ENCODE measurements around the gene DYNLT4. TPM values are rescaled to one million over a fixed set of nuclear protein-coding genes. Genes with fewer than 3 reads are reported as not detected.

The DYNLT4 gene, protein sequence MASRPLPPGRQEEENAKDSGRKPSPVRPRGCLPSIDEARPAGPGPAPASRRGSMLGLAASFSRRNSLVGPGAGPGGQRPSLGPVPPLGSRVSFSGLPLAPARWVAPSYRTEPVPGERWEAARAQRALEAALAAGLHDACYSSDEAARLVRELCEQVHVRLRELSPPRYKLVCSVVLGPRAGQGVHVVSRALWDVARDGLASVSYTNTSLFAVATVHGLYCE
- not detected for total RNA-seq

DNA sequence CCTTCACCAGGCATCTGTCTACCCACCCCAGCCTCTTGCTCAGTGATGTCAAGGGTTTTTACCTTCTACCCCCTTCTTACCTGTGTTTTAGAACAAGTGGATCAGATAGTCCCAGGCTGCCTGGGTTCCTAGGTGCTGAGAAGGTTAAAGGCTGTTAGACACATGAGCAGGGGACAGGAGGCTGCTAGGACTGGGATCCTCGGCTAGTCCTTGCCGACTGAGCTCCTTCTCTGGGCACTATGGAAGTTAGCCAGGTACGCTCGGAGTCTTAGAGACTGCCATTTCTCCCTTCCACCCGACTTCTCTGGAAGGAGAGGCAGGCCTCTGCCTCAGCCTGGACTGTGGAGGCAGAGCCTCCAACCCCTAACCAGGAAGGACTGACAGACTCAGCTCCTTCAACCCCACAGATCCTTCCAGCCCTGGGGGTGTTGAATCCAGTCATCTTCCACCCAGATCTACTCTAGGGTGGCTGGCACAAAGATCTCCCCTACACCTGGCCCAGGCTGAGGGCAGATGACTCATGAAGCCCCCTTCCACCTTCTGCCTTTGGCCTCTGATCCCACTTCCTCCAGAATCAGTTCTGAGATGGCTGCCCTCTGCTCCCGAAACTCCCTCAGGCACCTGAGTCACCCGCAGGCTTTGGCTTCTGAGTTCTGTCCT, at the start of gene DYNLT4:
TSS of gene DYNLT4 (minus strand) at position 648 of the 660 bp plus-strand sequence. CDS start 683 bp downstream, outside the sequence.

DNA sequence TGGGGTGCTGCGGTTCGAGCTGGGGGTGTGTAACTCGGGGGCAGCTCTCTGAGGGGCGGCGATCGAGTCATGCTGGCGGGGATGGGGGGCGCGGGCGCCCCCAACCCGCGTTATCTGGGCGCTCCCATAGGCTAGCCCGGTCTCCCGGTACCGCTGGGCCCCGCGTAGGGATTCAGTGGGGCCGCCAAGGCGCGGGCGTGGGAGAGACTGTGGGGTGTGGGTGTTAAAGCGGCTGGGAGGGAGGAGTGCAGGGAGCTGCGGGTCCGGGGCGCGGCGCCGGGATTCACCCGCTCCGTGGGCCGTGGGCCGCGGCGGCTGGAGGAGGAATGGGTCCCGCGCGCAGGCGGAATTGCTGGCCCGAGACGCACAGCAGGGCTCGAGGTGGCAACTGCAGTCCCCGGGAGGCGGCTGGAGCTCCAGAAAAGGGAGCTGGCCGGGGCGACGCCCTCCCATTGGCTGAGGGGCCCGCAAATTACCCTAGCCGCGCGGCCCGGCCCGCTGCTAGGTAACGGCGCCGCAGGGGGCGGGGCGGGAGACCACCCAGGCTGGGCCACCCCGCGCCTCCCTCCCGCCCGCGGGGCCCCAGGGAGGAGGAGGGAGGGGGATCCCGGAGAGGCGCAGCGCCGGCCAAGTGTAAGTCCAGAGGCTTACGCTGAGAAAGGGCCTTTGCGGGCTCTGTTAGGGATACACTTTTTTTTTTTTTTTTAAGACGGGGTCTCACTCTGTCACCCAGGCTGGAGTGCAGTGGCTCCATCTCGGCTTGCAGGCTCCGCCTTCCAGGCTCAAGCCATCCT, 35.9 kb upstream of the DYNLT4 start, which contains the start of gene PTCH2:
TSS of gene PTCH2 (minus strand) at position 392 of the 794 bp plus-strand sequence. CDS start at position 71, 321 bp downstream.

DNA sequence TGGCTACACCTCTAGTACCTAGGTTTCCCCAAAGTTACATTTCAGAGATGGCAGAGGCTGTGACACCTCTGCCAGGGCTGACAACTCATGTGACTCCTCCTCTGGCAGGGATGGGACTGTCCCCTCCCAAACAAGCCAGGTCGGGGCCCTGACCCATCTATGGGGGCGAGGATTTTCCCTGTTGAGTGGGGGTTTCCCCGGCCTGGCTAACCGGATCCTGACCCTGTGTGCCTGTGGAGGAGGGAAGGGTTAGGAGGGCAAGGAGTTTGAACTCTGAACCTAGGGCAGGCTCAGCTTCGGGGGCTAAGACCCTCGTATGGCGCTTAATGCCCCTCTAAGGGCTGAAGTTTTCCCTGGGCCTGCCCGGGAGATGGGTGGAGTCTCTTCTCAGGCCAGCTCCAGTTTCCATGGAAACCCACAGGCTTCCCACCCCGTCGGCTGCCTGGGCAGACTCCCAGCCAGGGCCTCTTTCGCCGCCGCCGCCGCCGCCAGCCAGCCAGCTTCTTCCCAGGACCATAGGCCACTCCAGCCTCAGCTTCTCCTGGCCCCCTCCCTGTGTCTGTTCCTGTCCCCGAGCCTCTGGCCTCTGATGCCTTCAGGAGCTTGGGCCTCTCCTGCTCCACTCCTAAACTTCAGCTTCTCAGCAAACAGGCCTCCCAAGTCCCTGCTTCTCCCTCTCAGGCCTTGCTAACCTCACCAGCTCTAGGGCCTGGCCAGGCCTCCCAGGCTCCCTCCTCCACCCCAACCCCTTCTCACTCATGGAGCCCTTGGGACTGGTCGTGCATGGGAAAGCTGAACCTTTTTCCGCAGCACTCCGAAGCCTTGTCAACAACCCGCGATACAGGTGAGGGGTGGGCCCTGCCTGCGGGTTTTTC, 1.1 kb upstream of the DYNLT4 start, which contains the start of gene BTBD19:
TSS of gene BTBD19 (plus strand) at position 461 of the 875 bp plus-strand sequence. CDS start at position 759, 298 bp downstream.

DNA sequence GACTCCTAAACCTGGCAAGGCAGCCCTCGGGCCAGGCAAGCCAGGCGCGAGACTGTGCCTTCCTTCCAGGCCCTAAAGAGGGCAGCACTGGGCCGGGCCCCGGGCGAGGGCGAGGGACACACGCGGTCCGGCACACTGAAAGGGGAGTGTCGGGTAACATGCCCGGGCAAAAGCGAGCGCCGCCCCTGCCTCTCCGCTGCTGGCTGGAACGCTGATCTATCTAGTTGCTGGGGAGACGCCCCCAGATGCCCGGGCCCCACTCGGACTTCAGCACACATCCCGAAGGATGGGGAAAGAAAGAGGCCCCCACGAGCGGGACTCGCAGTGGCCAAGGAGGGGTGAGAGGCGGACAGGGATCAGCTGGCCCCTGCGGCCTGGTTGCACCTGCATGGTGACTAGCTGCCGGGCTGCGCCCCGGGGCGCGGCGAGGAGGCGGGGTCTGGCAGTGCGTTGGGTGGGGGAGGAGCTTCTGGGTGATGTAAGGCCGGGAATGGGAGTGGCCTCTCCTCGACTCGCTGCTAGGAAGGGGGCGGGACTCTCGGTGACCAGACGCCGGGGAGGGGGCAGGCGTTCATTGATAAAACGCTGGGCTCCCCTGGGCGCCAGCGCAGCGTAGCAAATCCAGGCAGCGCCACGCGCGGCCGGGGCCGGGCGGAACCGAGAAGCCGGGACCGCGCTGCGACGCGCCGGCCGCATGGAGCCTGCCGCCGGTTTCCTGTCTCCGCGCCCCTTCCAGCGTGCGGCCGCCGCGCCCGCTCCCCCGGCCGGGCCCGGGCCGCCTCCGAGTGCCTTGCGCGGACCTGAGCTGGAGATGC, 7.2 kb downstream of the DYNLT4 start, which contains the start of gene PLK3:
TSS of gene PLK3 (plus strand) at position 608 of the 815 bp plus-strand sequence. CDS start at position 695, 87 bp downstream.

DNA sequence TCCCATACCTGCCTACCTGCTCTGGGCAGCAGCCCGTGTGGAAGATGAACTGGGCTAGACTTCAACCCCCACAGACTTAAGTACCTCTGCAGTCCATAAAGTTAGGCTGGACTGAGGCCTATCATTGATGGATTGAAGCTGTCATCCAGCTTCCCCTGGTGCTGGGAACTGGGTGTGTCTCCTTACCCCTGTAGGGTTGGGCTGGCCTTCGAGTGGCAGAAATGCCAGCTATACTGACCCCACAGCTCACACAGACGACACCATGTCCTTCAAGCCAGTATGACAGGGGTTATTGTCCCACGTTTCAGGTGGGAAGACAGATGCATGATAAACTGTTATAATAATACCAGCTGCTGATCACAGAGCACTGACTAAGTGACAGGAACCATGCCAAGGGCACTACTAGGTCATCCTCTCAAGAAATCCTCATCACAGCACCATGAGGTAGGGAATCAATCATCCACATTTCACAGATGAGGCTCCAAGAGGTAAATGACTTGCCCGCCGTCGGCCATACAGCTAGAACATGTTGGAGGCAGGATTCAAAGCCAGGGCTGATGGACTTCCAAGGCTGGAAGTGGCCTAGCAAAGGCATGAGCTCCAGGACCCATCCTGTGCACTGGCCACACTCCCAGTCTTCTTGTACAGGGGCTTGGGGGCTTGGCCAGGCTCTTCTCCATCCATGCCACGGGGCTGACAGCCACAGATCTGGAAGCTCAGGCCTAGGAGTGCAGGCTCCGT, 18.9 kb downstream of the DYNLT4 start, which contains the start of gene BEST4:
TSS of gene BEST4 (minus strand) at position 51 of the 741 bp plus-strand sequence. CDS start 465 bp downstream, outside the sequence.

DNA sequence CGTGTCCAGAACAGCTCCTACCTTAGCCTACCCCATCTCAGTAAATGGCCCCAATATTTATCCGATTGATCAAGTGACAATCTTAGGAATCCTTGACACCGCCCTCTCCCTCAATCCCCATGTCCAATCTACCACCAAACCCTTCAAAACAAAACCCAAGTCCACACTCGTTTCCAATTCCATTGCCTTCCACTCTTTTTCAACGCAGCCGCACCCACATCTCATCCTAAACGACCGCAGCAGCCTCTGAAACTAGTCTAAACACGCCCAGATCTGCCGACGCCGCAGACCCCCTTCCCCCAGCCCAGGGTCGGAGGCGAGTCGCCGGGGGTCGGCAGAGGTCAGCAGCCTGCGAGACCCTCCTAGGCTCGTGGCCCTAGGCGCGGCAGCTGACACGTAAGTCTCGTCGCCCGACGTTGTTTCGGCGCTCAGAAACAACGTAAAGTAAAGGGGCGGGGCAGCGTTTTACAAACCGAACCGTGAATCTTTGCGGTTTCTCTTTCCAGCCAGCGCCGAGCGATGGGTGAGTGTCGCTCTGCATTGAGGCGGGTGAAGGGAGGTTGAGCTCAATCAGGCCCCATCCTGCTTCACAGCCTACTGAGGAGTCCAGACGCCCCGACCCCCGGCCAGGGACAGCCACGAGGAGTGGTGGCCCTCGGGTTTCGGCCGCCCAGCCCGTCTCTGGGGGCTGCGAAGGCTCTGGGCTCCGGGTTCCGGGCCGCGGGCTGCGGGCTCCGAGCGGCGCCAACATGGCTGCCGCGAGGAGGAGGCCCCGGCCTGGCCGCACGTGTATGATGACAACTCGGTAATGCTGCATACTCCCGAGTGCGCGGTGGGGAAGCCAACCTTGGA, 31.8 kb downstream of the DYNLT4 start, which contains the start of gene RPS8:
TSS of gene RPS8 (plus strand) at position 463 of the 852 bp plus-strand sequence. CDS start at position 520, 57 bp downstream.

Small RNA genes lying within 50 kb of the gene (small RNA-seq; reads per million reads assigned to genes)
- gene AL136380.1 (ENCODE audit: low replicate concordance) (not detected), gene SNORD38A (ENCODE audit: low replicate concordance) (71.3 reads per million, percentile 95 among the genes with 10 or more reads in this experiment), gene SNORD38B (ENCODE audit: low replicate concordance) (not detected), gene SNORD46 (ENCODE audit: low replicate concordance) (2,510 reads per million, percentile 99 among the genes with 10 or more reads in this experiment), gene SNORD55 (ENCODE audit: low replicate concordance) (not detected)

Other genes starting within 250 kb of the DYNLT4 start
- gene TMEM53, start 132.9 kb downstream of the DYNLT4 start, total RNA-seq: 6.3 TPM
- gene ARMH1, start 132.6 kb downstream of the DYNLT4 start, total RNA-seq: 10.6 TPM
- gene RNU5D-1, start 76.2 kb downstream of the DYNLT4 start, total RNA-seq: not detected
- gene KIF2C, start 67.5 kb downstream of the DYNLT4 start, total RNA-seq: 6.3 TPM
- 1,121 TPM for gene RPS8, start 31.8 kb downstream of the DYNLT4 start, total RNA-seq
- 0.94 TPM for gene BEST4, start 19.2 kb downstream of the DYNLT4 start, total RNA-seq
- 13.1 TPM for gene PLK3, start 7.0 kb downstream of the DYNLT4 start, total RNA-seq
- gene BTBD19, start 1.2 kb upstream of the DYNLT4 start, total RNA-seq: 1.3 TPM
- 2.5 TPM for gene PTCH2, start 35.9 kb upstream of the DYNLT4 start, total RNA-seq
- gene EIF2B3, start 179.2 kb upstream of the DYNLT4 start, total RNA-seq: 40.7 TPM
- gene HECTD3, start 204.0 kb upstream of the DYNLT4 start, total RNA-seq: 29.1 TPM
- gene UROD, start 204.9 kb upstream of the DYNLT4 start, total RNA-seq: 51.6 TPM

All from parietal lobe (tissue), 2 donors.